ENCODE results near the gene ACSL4.

ACSL4 gene

DNA sequence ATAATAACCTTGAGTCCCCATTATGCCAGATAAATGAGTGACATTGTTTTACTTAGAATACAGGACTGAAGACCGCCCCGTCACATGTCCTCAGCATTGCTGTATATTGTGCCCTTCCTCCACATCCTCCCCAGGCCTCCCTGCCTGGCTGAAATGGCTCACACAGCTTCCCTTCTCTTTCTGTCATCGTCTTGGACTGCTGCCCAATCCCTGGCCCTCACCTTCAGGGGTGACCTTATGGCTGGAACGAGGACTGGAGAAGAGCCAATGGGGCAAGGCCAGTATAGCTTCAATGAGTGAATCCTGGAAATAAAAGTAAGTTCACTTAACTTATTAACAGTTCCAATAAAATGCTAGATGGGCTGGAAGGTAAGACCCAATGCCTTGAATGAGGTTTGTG, 110.8 kb downstream of the ACSL4 start:
- Histone ChIP-seq H3K36me3 (ENCODE audit: insufficient read depth) (no peaks in the 10 kb centered on the region), H3K9ac (no peak overlapping the region), H3K4me1 (ENCODE audit: low read depth, poor library complexity, severe bottlenecking) (no peaks in the 10 kb centered on the region), H3K4me2 (no peak overlapping the region), H2AFZ (ENCODE audit: low read depth) (no peak overlapping the region), H3K4me3 (IDR thresholded peaks at IDR 0.05; ENCODE audit: insufficient read depth, low read depth, low read length) (no peak overlapping the region), H4K20me1 (ENCODE audit: insufficient read depth) (no peaks in the 10 kb centered on the region), H3K27me3 (ENCODE audit: insufficient read depth, low read depth) (no peaks in the 10 kb centered on the region), H3K27ac (no peak overlapping the region), H3K79me2 (ENCODE audit: insufficient read depth, low read depth) (no peaks in the 10 kb centered on the region)
- TF ChIP-seq, protein P1, sequence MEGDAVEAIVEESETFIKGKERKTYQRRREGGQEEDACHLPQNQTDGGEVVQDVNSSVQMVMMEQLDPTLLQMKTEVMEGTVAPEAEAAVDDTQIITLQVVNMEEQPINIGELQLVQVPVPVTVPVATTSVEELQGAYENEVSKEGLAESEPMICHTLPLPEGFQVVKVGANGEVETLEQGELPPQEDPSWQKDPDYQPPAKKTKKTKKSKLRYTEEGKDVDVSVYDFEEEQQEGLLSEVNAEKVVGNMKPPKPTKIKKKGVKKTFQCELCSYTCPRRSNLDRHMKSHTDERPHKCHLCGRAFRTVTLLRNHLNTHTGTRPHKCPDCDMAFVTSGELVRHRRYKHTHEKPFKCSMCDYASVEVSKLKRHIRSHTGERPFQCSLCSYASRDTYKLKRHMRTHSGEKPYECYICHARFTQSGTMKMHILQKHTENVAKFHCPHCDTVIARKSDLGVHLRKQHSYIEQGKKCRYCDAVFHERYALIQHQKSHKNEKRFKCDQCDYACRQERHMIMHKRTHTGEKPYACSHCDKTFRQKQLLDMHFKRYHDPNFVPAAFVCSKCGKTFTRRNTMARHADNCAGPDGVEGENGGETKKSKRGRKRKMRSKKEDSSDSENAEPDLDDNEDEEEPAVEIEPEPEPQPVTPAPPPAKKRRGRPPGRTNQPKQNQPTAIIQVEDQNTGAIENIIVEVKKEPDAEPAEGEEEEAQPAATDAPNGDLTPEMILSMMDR (conservative IDR thresholded peaks at IDR 0.05; ENCODE audit: low read depth, low read length): no peak

GRCh38 chrX:109619771-109620170, 113.3 kb downstream of the ACSL4 start:
- Histone ChIP-seq H3K27ac (no peak overlapping the region), H3K4me2 (no peak overlapping the region)

DNA sequence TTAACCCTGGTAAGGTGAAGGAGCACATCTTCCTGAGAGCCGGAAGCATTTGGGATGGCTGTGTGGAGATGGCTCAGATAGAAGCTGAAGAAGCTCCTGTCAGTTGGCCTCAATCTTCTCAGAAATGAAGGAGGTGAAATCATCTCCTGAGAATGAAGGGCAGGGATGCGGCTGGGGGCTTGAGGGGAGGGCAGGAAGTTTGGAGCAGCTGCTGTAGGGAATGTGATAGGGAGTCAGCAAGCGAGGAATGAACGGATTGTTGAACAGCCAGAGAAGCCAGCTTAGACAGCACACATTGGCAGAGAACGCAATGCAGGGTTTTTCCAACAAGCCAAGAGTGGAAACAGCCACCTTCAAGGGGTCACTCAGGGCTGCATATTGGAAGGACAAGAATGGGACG, 118.1 kb downstream of the ACSL4 start:
- TF ChIP-seq, protein P1 (conservative IDR thresholded peaks at IDR 0.05; ENCODE audit: low read depth, low read length): no peak
- H3K36me3 ChIP-seq (ENCODE audit: insufficient read depth): no peaks in the 10 kb centered on the region

More at GRCh38 chrX:109619771-109620170, 113.3 kb downstream of the ACSL4 start:
- H4K20me1 ChIP-seq (ENCODE audit: insufficient read depth): no peaks in the 10 kb centered on the region
- no peaks in the 10 kb centered on the region for H3K4me1 ChIP-seq (ENCODE audit: low read depth, poor library complexity, severe bottlenecking)
- TF ChIP-seq, protein P1 (conservative IDR thresholded peaks at IDR 0.05; ENCODE audit: low read depth, low read length): no peak
- H3K4me3 ChIP-seq (IDR thresholded peaks at IDR 0.05; ENCODE audit: insufficient read depth, low read depth, low read length): no peak overlapping the region
- no peaks in the 10 kb centered on the region for H3K27me3 ChIP-seq (ENCODE audit: insufficient read depth, low read depth)
- no peak overlapping the region for H2AFZ ChIP-seq (ENCODE audit: low read depth)
- H3K36me3 ChIP-seq (ENCODE audit: insufficient read depth): no peaks in the 10 kb centered on the region
- H3K79me2 ChIP-seq (ENCODE audit: insufficient read depth, low read depth): no peaks in the 10 kb centered on the region
- H3K9ac ChIP-seq: no peak overlapping the region

DNA sequence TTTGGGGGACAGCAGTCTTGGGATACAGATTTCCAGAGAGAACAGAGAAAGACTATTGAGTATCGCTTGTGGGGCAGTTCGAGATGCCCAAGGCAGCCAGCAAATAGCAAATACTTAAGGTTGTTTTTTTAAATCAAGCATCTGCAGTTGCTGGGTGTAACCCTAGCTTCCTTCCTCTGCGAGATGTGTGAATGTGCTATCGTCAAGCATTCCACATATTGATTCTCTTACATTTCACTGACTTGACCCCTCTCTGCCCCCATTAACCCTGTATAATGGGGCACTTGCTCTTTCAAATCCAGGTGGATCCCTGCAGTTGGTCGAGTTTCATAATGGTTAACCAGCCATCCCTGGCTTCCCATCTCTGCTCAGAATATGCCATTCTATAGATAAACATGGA, 131.6 kb downstream of the ACSL4 start:
- Histone ChIP-seq H3K36me3 (ENCODE audit: insufficient read depth) (no peaks in the 10 kb centered on the region), H3K9ac (no peak overlapping the region), H2AFZ (ENCODE audit: low read depth) (no peak overlapping the region), H3K79me2 (ENCODE audit: insufficient read depth, low read depth) (no peaks in the 10 kb centered on the region), H3K4me2 (no peak overlapping the region), H4K20me1 (ENCODE audit: insufficient read depth) (no peaks in the 10 kb centered on the region), H3K27ac (no peak overlapping the region), H3K27me3 (ENCODE audit: insufficient read depth, low read depth) (no peaks in the 10 kb centered on the region), H3K4me1 (ENCODE audit: low read depth, poor library complexity, severe bottlenecking) (no peaks in the 10 kb centered on the region), H3K4me3 (IDR thresholded peaks at IDR 0.05; ENCODE audit: insufficient read depth, low read depth, low read length) (no peak overlapping the region)
- TF ChIP-seq, protein P1 (conservative IDR thresholded peaks at IDR 0.05; ENCODE audit: low read depth, low read length): no peak

More for the DNA sequence above, 118.1 kb downstream of the ACSL4 start:
- Histone ChIP-seq H3K4me3 (IDR thresholded peaks at IDR 0.05; ENCODE audit: insufficient read depth, low read depth, low read length) (no peak overlapping the region), H3K9ac (no peak overlapping the region), H3K4me2 (no peak overlapping the region), H4K20me1 (ENCODE audit: insufficient read depth) (no peaks in the 10 kb centered on the region), H3K4me1 (ENCODE audit: low read depth, poor library complexity, severe bottlenecking) (no peaks in the 10 kb centered on the region), H3K27me3 (ENCODE audit: insufficient read depth, low read depth) (no peaks in the 10 kb centered on the region), H3K27ac (no peak overlapping the region), H2AFZ (ENCODE audit: low read depth) (no peak overlapping the region), H3K79me2 (ENCODE audit: insufficient read depth, low read depth) (no peaks in the 10 kb centered on the region)

Data from KMS-11 (cell line).